Activated CD8-positive, alpha-beta memory T cell treated with anti-CD3 and anti-CD28 coated beads for 36 hours (primary cell): ENCODE results near the gene LRRC2. TPM values are rescaled to one million over a fixed set of nuclear protein-coding genes. Genes with fewer than 3 reads are reported as not detected.
"Not testable (repeated sequence)": the region's sequence is repeated elsewhere in the genome, so short reads cannot be mapped to it uniquely, and the experiment has no call there.

ENCODE experiments used
- CTCF ChIA-PET: fragments of 350-600 bp; sonication (Branson Sonifier 250); formaldehyde crosslinking; loops from one replicate; lab custom pipeline; 2021; ENCODE audit warnings: antibody characterized with exemption; lab: Charles Lee
- POLR2A ChIA-PET: fragments of 350-600 bp; sonication (Branson Sonifier 250); formaldehyde crosslinking; loops from one replicate; lab custom pipeline; 2021; ENCODE audit warnings: antibody characterized with exemption; lab: Charles Lee
- total RNA-seq, 2 experiments: library from RNA; stranded (reverse); gene quantifications; one replicate each; pipeline ENCODE4 v1.2.3, GENCODE V29; 2021

The LRRC2 gene
- total RNA-seq, 2 experiments from 2014 or later: not detected

DNA sequence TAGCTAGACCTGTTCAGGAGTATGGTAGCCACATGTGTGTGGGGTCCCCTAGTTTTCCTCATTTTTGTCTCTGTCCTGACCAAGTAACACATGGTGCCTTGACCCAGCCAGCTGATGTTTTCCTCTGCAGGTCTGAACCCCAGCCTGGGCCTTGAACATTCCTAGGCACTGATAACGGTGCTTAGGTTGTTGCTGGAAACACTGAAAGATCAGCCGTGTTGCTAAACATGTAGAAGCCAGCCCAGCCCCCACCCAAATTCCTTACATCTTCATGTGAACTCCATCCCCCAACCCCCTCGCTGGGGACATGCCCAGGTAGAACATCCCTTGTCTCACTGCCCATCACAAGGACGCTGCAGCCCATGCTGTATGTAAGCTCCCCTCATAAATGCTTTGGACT, 49.6 kb downstream of the LRRC2 start:
- ChIA-PET CTCF (interaction anchor here (2.2 kb wide), 1 partner anchor 27 kb away, joined by 6 read pairs; no protein-coding TSS in a partner anchor), POLR2A (no interaction called here)

GRCh38 chr3:46512191-46512749, 53.8 kb downstream of the LRRC2 start:
- CTCF ChIA-PET: interaction anchor here (1.0 kb wide), 1 partner anchor 24 kb away, joined by 4 read pairs; no protein-coding TSS in a partner anchor
- POLR2A ChIA-PET: no interaction called here

GRCh38 chr3:46509661-46510187, 56.4 kb downstream of the LRRC2 start:
- POLR2A ChIA-PET: no interaction called here

GRCh38 chr3:46508850-46509591, 57.1 kb downstream of the LRRC2 start:
- ChIA-PET POLR2A (no interaction called here), CTCF (interaction anchor here (1.2 to 2.2 kb wide), 2 partner anchors 20 to 32 kb away, joined by 3 to 10 read pairs; no protein-coding TSS in a partner anchor)

More at GRCh38 chr3:46509661-46510187, 56.4 kb downstream of the LRRC2 start:
- CTCF ChIA-PET: interaction anchor here (1.2 to 2.2 kb wide), 2 partner anchors 21 to 32 kb away, joined by 3 to 10 read pairs; no protein-coding TSS in a partner anchor

DNA sequence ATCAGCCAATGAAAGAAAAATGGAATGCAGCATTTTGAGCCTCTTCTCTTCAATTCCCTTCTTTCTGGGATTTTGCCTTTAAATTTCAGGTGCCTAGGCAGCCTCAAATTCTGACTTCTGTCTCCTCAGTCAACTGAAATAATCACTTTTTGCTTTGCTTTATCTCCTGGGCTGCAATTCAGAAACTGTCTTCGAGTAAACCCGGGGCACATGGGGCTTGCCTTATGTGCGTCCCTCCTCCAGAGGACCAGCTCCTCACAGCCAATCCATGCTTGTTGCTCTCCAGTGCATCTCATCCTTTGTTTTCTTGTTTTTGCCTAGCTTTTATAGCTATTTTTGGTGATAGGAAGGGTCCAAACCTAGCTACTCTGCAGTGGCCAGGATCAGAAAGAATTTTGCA, 59.6 kb downstream of the LRRC2 start:
- ChIA-PET POLR2A (no interaction called here), CTCF (no interaction called here)

- ChIA-PET CTCF (no interaction called here), POLR2A (no interaction called here)
Observed at GRCh38 chr3:46505953-46506352, 60.1 kb downstream of the LRRC2 start.

DNA sequence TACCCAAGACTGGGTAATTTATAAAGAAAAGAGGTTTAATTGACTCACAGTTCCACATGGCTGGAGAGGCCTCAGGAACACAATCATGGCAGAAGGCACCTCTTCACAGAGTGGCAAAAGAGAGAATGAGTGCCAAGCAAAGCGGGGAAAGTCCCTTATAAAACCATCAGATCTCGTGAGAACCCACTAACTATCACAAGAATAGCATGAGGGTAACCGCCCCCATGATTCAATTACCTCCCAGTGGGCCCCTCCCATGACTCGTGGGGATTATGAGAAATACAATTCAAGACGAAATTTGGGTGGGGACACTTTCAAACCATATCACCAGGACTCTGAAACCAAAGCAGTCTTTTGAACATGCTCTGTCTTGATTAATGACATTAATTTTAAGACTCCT, 61.3 kb downstream of the LRRC2 start:
- ChIA-PET CTCF (no interaction called here), POLR2A (no interaction called here)

DNA sequence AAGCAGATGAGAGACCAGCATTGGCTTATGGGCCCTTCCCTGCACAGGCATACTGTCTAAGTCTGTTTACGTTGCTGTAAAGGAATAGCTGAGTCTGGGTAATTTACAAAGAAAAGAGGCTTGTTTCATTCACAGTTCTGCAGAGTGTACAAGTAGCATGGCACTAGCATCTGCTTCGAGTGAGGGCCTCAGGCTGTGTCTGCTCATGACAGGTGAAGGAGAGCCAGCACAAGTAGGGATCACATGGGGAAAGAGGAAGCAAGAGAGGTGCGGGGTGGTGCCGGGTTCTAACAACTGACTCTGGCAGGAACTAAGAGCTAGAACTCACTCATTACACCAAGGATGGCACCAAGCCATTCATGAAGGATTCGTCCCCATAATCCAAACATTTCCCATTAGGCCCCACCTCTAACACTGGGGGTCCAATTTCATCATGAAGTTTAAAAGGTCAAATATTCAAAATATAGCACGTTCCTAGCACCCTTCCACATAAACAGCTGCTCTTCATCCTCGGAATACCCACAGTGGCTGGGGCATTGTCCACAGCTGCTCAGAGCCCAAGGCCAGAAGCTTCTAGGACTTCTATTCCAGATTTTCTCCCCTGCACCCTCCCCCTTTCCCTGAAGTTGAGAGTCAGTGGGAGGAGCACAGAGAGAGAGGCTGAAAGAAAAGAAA, 62.8 kb downstream of the LRRC2 start:
- ChIA-PET POLR2A (no interaction called here), CTCF (no interaction called here)

DNA sequence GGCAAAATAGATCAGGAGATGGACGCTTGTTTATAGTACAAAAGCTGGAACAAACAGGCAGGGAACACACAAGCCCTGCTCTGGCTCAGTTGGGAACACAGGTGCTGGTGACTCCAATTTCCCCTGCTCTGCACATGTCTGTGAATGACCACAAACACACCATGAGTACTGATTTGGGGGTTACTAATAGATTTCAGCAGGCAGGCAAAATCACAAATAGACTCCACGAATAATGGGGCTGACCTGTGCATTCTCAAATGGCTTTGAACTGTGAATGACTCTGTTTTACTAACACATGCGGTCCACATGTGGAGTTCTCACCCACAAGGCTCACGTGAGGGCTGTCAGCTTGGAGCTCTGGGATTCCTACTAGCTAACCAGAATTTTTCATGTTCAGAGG, 64.4 kb downstream of the LRRC2 start:
- ChIA-PET POLR2A (interaction anchor here (0.6 kb wide), 1 partner anchor 52 kb away, joined by 10 read pairs; no protein-coding TSS in a partner anchor), CTCF (interaction anchor here (1.4 kb wide), 1 partner anchor 13 kb away, joined by 4 read pairs; no protein-coding TSS in a partner anchor)

DNA sequence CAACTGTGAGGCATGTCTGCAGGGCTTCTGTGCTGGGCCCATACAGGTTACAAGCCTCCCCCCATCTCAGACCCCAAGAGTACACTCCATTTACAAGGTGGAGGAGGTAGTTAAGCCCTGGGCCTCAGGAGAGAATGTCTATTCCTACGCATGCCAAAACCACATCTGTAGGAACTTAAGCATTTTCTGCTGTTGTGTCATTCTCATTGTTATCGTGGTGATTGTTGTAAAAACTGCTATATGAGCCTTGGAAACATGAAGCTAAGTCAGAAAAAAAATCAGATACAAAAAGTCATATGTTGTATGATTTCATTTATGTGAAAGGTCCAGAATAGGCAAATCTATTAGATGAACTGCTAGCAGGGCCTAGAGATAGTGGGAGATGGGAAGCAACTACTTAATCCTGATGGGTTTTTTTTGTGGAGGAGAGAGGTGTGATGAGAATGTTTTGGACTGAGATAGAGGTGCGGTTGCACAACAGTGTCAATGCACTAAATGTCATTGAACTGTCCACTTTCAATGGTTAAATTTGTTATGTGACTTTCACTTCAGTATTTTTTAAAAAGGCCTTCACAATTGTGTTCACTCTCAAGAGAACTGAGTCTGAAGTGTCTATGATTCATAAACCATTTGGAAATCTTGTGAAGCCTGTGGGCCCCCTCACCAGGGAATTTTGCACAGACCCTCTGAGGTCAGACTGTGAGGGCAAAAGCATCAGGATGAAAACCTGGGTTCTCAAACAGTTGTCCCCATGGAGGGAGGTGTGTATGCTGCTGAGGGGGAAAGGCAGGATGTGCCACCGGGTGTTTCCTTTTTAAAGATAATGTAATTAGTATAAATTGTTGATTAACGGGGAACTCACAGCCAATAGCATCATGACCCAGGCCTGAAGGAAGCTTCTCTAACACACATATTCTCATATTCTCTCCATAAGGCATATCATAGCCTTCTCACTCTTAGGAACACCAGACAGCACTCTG, 65.2 kb downstream of the LRRC2 start:
- ChIA-PET POLR2A (no interaction called here), CTCF (interaction anchor here (1.4 kb wide), 1 partner anchor 12 kb away, joined by 4 read pairs; no protein-coding TSS in a partner anchor)

DNA sequence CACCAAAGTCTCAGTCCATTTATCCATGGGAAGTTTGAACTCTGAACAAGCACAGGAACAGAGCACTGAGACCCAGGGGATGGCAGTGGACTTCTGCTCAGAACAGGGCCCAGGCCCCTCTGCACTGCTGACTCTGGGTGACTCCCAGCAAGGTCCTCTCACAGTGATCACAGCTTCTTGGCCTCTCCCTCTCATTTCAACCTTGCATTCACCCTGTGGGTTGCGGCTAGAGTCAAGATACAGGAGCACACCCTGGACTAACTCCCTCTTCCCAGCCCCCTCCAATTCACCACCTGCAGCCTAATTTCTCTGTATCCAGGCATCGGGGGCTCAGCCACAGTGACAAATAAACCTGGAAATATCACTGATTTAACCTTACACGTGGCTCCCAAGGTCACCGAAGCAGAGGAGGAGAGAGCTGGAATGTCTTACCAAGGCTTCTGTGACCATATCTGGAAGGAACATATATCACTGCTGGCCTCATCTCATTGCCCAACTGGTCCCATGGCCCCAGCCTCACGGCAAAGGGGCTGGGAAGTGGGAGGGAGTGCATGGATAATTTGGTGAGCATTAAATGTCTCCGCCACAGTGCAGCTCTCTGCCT, 67.1 kb downstream of the LRRC2 start:
- ChIA-PET CTCF (interaction anchor here (1.2 to 3.4 kb wide), 2 partner anchors 10 to 130 kb away, joined by 4 to 18 read pairs; no protein-coding TSS in a partner anchor), POLR2A (no interaction called here)

- ChIA-PET POLR2A (no interaction called here), CTCF (interaction anchor here (3.4 kb wide), 1 partner anchor 9 kb away, joined by 18 read pairs; no protein-coding TSS in a partner anchor)
Observed at GRCh38 chr3:46497556-46498265, 68.4 kb downstream of the LRRC2 start, which contains the start of gene RTP3. Gene RTP3, plus strand, starts transcription at chr3:46497976. Its CDS starts 87 bp downstream, at chr3:46498063.

- ChIA-PET POLR2A (no interaction called here), CTCF (interaction anchor here (2.1 to 3.4 kb wide), 2 partner anchors 8 to 61 kb away, joined by 8 to 18 read pairs; no protein-coding TSS in a partner anchor)
Observed at GRCh38 chr3:46496746-46497555, 69.2 kb downstream of the LRRC2 start.

GRCh38 chr3:46495901-46496456, 70.1 kb downstream of the LRRC2 start:
- CTCF ChIA-PET: interaction anchor here (2.1 kb wide), 1 partner anchor 62 kb away, joined by 8 read pairs; no protein-coding TSS in a partner anchor
- POLR2A ChIA-PET: no interaction called here

DNA sequence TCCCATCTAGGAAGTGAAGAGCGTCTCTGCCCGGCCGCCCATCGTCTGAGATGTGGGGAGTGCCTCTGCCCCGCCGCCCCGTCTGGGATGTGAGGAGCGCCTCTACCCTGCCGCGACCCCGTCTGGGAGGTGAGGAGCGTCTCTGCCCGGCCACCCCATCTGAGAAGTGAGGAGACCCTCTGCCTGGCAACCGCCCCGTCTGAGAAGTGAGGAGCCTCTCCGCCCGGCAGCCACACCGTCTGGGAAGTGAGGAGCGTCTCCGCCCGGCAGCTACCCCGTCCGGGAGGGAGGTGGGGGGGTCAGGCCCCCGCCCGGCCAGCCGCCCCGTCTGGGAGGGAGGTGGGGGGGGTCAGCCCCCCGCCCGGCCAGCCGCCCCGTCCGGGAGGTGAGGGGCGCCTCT, 71.6 kb downstream of the LRRC2 start:
- CTCF ChIA-PET, POLR2A ChIA-PET: not testable (repeated sequence)

GRCh38 chr3:46492890-46493547, 73.1 kb downstream of the LRRC2 start:
- CTCF ChIA-PET: no interaction called here
- POLR2A ChIA-PET: no interaction called here
